HG03280 (cell line): ENCODE results near the gene ASB10.

Source experiments
- ATAC-seq: cut with Tn5 transposase; IDR thresholded peaks from one replicate; pipeline ENCODE4 v1.9.1; 2021; ENCODE audit warnings: mild to moderate bottlenecking, moderate library complexity; ENCODE audit not compliant: unreplicated experiment

ASB10 gene

DNA sequence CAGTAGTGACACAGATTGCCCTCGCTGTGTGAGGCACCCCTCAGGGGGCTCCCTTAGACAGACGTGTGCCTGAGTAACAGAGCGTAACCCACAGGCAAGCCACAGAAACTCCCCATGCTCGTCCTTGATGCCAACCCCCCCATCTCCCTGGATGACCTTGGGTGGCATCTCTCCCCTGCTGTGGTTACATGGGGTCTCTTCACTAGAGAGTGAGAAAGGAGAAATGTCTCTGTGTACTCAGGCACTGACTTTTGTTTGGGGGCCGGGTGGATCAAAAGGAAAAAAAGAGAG, 1.1 kb upstream of the ASB10 start:
- no peak for ATAC-seq

DNA sequence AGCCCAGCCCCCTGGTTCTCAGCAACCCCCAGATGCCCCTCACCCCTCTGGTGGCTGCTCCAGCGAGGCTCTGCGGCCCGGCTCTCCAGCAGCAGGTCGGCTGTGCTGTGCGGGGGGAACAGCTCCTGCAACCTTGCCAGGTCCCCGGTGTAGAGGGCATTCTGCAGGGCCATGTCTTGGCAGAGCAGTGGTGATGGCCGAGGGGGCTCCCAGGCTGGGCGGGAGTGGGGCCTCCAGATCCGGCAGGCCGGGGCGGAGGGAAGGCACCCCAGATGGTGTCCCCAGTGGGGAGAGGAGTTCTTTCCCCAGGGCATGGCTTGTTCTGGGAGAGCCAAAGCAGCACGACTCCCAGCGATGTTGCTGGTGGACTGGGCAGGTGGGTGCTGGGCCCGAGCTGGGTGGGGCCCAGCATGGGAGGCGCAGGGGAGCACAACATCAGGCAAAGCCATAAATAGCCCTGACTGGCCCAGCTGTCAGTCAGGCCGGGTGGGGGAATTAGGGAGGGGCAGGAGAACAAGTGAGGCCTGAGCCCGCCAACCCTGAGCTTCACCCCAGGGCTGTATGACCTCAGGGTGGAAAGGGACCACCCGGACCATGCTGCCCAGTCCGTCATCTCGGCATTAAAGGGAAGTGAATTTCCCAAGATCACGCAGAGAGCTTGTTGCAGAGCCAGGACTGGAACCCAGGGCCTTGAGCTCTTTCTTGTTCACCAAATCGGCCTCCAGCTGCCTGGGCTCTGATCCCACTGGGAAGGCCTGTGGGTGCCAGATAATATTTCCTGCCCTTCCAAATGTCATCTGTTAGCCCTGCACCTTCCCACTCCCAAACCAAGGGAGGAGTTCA, 580 bp upstream of the ASB10 start:
- ATAC-seq, result no peak

DNA sequence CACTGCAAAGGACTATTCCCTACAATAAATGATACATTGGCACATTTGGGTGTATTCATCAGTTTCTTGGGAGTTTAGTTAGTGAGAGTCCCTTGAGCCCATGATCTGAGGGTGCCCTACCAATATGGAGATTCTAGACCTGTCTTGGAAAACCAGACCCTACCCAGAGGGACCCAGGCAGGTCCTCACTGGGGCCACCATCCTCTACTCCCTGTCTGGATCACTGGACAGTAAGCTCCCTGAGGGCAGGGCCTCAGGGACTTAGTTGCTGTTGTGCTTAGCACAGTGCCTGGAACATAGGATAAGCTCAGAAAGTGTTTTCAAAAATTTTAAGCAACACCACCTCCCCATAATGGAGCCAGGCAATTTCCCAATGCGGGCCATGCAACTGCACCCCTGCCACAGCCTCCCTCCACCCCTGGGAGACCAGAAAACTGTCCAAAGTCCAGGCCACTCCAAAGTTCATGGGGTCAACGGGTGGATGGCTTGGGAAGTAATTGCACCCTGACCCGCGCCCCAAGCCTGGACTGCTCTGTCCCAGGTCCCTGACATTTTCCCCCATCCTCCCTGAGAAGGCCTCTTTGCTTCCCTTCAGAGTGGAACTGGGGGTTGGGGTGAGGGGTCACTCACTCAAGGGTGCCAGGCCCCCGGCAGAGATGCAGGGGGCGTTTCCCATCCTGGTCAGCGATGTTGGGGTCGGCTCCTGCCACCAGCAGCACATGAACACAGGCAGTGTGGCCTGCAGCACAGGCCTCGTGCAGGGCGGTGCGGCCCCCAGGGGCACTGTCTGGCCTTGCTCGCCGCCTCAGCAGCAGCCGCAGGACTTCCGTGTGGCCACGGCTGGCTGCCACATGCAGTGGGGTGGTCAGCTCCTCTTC, 1.0 kb downstream of the ASB10 start:
- no peak for ATAC-seq

- ATAC-seq, result no peak
These were observed 6.0 kb downstream of the ASB10 start for GRCh38 chr7:151181011-151181431.

- ATAC-seq, result no peak
These were observed 7.1 kb downstream of the ASB10 start for GRCh38 chr7:151179946-151180345.

- no peak for ATAC-seq
These were observed 7.7 kb downstream of the ASB10 start for GRCh38 chr7:151179287-151179860.

GRCh38 chr7:151178831-151179230, 8.2 kb downstream of the ASB10 start:
- no peak for ATAC-seq

- ATAC-seq, result no peak
These were observed 8.8 kb downstream of the ASB10 start for GRCh38 chr7:151178236-151178635.

DNA sequence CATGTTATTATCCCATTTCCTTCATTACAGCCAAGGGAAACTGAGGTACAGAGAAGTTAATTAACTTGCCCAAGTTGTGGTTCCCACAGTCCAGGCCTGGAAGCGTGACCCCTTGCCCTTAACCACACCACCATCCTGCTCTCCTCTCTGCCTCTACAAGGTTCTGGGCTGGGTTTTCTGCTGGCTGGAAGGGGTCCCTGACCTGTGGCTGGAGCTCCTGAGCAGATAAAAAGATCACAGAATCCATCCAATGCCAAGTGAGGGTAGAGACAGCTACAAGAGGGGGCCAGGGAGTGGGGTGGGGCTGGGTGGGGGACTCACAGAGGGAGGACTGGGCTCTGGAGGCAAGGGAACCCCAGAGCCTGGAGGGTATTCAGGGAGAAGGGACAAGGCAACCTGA, 9.7 kb downstream of the ASB10 start:
- no peak for ATAC-seq

DNA sequence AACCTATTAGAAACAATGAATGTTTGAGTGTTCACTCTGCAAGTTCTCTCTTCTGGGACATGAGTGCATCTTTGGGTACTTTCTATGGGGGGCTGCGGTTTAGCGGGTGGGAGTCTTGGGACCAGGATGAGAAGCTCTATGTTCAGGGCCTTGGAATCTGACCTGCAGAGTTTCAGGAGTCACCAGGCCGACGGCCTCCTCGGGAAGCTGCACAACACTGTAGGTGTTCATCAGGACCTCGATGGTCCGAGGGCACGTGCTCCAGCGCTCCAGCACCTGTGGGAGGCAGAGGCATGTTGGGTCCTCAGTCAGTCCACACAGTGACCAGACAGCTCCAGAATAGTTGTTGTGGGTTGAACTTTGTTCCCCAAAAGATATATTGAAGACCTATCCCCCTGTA, 10.6 kb downstream of the ASB10 start:
- no peak for ATAC-seq

DNA sequence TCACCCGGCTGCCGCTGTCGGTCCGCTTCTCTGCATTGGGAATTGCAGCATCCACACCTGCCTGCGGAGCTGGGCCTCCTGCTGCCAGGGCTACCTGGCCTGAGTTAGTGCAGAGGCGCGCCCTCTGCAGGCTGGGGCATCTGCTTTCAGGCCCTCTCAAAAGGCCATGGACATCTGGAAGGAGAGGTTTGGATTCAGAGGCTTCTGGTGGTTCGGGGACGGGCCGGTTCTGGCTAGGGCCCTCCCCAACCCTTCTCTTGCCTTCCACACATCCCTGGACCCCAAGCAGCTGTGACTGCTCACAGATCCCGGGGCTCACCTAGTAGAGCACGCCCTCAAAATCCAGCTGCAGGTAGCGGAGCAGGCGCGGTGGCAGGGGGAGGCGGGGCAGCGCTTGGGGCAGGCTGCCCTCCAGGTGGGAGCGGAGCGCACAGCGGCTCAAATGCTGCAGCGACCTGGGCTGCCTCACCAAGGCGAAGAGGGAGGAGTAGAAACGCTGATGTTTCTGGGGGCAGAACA, 11.2 kb downstream of the ASB10 start:
- ATAC-seq, result no peak

GRCh38 chr7:151175047-151175792, 11.8 kb downstream of the ASB10 start:
- no peak for ATAC-seq

- ATAC-seq, result no peak
These were observed 12.6 kb downstream of the ASB10 start for GRCh38 chr7:151174246-151175046.

- ATAC-seq, result no peak
These were observed 13.4 kb downstream of the ASB10 start for GRCh38 chr7:151173386-151174245.

DNA sequence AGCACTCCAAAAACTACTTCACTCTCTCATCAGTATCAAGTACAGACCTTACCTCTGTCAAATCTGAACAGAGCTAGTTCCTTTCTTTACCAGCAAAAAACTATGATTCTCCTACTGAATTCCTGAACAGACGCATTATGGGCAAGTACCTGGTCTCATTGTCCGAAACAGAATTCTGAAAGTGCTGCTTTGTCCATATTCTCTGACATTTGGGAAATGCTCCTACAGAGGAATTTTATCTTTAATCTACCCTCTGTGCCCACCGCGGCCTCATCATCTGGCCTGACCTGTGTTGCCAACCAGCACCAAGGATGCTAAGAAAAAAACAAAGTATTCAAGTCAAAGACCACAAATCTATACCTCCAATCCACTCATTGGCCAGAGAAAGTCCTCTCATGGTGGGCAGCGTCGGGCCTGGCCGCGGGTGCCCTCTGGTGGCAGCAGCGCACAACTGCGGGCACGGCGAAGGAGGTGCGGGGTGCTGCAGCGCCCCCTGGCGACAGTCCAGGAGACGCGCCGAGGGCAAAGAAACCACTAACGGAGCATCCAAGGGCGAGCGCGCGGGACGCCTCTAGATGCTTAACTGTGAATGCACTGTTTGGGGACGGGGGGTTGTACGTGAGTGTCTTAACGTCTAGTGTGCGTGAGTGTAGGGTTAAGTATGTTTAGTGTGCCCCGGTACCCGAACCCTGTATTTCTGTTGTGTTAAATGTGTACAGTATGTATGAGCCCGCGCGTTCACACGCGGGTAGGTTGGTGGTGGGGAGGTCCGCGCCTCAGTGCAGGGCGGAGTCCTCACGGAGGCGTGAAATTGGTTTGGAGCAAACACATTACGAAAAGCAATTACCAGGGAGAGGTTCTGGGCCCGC, 14.5 kb downstream of the ASB10 start:
- ATAC-seq, result peak; percentile 76

DNA sequence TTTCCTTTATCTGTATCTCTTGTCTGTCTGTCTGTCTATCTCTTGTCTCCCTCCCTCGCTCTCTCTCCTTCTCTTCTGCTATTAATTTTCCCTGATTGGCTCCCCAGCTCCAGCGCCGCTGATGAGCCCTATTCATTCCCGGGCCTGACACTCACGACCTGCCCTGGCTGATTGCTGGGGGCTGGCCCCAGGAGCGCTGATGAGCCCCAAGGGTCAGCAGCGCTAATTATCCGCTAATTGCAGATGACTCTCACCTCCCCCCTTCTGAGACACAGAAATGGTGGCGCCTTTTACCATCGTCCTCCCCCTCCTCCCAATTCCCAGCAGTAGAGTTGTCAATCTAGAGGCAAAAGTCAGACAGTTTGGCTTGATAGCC, 18.3 kb downstream of the ASB10 start:
- no peak for ATAC-seq

DNA sequence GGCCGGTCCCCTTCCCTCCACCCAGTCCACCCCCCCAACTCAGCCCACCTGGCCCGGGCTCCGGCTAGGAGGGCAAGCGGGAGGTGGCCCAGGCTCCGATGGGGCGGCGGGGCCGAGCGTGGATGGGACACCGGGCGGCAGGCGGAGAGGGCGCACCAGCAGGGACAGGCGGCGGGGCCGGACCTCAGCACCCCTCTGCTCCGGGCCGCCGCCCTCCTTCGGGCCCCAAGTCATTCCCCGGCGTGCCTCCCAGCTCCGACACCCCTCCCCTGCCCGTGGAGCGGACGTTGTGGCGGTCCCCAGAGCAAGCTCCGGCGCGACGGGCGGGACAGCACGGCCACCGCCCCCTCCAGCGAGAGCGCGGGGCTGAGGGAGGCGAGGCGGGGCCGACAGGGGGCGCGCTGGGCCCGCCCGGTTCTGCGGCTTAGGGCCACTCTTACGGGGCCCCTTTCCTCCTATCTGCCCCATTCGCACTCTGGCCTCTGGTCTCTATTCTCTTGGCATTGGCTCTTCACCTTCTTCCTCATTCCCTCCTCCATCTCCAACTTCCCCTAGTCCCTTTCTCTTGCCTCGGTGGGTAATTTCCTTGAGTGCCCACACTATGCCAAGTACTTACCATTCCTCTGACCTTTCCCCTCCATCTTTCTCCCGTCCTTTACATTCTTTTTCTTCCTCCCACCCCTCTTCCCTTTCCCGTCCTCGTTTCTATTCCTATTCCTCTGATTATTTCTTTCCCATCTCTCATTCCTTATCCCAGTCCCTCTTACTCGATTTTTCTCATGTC, 18.9 kb downstream of the ASB10 start:
- no peak for ATAC-seq
